Left lung (tissue), 10 donors: Measurements from ENCODE around the gene CHTF8. TPM values are rescaled to one million over a fixed set of nuclear protein-coding genes. Genes with fewer than 3 reads are reported as not detected.
A peak's percentile ranks its signal among the peaks of the same experiment; 100 is the strongest.

ENCODE experiments used
- ATAC-seq: fragments of 200-7000 bp; cut with Tn5 transposase; one replicate; pipeline ENCODE4 v1.9.1; 2020; ENCODE audit warnings: moderate library complexity
- DNase-seq, 4 donors: peaks; one replicate each; pipeline ENCODE4 v3.0.0-alpha.2; 2013 to 2020
- H3K27ac ChIP-seq, 2 donors: fragments of 200-600 bp; sonication (generic) in 1 of 2; one replicate each; pipeline versions ENCODE4 v1.5.0 to v1.8.0; 2020 to 2021
- H3K27me3 ChIP-seq, 2 donors: fragments of 200-600 bp; sonication (generic) in 1 of 2; one replicate each; pipeline versions ENCODE4 v1.5.0 to v1.8.0; 2020 to 2021
- H3K36me3 ChIP-seq, 2 donors: fragments of 200-600 bp; sonication (generic) in 1 of 2; one replicate each; pipeline versions ENCODE4 v1.5.0 to v1.8.0; 2020 to 2021
- H3K4me1 ChIP-seq, 2 donors: fragments of 200-600 bp; one replicate each; pipeline ENCODE4 v1.8.0; 2021
- H3K4me3 ChIP-seq, 2 donors: fragments of 200-600 bp; sonication (generic) in 1 of 2; one replicate each; pipeline versions ENCODE4 v1.5.0 to v1.8.0; 2020 to 2021; ENCODE audit warnings: mild to moderate bottlenecking in 1 of 2
- H3K9me3 ChIP-seq, 2 donors: fragments of 200-600 bp; sonication (generic) in 1 of 2; one replicate each; pipeline versions ENCODE4 v1.5.0 to v1.8.0; 2020 to 2021
- intact Hi-C, 2 donors: fragments of 100-400 bp; cut with DNase I; formaldehyde crosslinking; loops; one replicate each; pipeline versions ENCODE4 v1.11.2 to v1.14.2; 2022
- polyA plus RNA-seq, 6 donors: library from polyadenylated mRNA; unstranded; fragments of 120-200 nt; gene quantifications; one replicate each; pipeline ENCODE4 v1.2.1, GENCODE V29; 2013; ENCODE audit not compliant: insufficient read length in 6 of 6
- total RNA-seq, 2 donors: library from RNA; stranded (reverse); fragmentation: NEBNext Ultra II Directional; extraction: Animal tissue kit (Norgen Biotek cat#: 25700); gene quantifications; one replicate each; pipeline ENCODE4 v1.2.1, GENCODE V29; 2021
- TF ChIP-seq, protein P1 (sequence below), 2 donors: fragments of 200-600 bp; sonication (generic) in 1 of 2; IDR thresholded peaks; one replicate each; pipeline versions ENCODE4 v1.5.0 to v1.8.0; 2021; ENCODE audit warnings: antibody characterized with exemption in 2 of 2
- donor health status: DM: no; HTN: yes; CAD: no.
- donor health status: DM: no; HTN: no; CAD: no.

CHTF8 gene
- total and polyA plus RNA-seq, 8 donors, result 93.4 to 142 (median 124) TPM

DNA sequence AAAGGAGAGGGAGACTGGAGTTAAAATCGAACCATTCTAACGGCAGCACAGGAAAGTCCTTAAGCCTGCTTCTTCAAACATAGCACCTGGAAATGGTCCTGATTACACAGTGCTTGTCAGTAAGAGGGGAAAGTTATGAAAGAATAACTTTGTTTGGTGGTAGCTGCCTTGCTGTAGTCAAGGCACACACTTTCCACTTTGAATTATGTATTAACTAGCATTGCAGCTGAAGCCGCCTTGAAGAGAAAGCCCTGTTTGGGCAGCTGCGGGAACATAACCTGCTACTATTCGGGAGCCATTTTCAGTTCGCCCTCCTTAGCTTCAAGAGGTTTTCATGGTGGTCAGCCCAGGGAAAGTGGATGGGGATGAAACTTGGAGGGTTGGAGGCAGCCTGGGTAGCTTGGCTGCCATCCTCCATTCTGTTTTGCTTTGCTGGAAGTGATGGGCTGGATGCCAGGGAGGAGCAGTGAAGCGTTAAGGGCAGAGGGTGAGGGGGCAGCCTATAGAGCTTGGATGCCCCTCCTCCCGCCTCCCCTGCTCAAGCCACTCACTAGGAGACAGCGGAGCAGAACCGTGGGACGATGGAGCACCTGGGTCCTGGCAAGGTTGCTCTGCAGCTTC, 32.2 kb downstream of the CHTF8 start:
- TF ChIP-seq, protein P1, sequence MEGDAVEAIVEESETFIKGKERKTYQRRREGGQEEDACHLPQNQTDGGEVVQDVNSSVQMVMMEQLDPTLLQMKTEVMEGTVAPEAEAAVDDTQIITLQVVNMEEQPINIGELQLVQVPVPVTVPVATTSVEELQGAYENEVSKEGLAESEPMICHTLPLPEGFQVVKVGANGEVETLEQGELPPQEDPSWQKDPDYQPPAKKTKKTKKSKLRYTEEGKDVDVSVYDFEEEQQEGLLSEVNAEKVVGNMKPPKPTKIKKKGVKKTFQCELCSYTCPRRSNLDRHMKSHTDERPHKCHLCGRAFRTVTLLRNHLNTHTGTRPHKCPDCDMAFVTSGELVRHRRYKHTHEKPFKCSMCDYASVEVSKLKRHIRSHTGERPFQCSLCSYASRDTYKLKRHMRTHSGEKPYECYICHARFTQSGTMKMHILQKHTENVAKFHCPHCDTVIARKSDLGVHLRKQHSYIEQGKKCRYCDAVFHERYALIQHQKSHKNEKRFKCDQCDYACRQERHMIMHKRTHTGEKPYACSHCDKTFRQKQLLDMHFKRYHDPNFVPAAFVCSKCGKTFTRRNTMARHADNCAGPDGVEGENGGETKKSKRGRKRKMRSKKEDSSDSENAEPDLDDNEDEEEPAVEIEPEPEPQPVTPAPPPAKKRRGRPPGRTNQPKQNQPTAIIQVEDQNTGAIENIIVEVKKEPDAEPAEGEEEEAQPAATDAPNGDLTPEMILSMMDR (IDR thresholded peaks at IDR 0.05), result no peak
- H3K4me1 ChIP-seq, result peaks cover 0 to under 1% of the 10 kb centered on the region in 2 donors
- peak; percentile 74 for ATAC-seq
- DNase-seq, result peak in 1 of 4 donors; percentile 77
- intact Hi-C loops, result no loop called here
- H3K36me3 ChIP-seq, result no peaks in the 10 kb centered on the region
- no peaks in the 10 kb centered on the region for H3K9me3 ChIP-seq
- peaks cover 0 to 13% of the 10 kb centered on the region in 2 donors for H3K27me3 ChIP-seq
- peak overlapping the region; percentile 69 to 72 for H3K27ac ChIP-seq
- peak overlapping the region in 1 of 2 donors; percentile 4 for H3K4me3 ChIP-seq

DNA sequence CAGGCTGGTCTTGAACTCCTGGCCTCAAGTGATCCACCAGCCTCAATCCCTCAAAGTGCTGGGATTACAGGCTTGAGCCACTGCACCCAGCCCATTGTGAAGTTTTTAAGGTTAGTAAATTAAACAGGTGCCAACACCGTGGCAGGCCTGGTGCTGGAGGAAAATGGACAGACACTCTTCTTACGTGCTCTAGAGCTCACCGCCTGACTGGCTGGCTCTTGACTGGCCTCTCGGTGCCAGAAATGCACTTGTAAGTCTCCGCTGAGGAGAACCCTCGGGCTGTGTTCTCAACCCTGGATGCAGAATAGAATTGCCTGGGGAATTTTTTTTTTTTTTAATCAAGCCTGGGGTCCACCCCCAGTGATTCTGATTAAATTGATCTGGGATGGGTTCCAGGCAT, 37.2 kb downstream of the CHTF8 start:
- peak overlapping the region in 1 of 2 donors; percentile 58 for H3K27ac ChIP-seq

DNA sequence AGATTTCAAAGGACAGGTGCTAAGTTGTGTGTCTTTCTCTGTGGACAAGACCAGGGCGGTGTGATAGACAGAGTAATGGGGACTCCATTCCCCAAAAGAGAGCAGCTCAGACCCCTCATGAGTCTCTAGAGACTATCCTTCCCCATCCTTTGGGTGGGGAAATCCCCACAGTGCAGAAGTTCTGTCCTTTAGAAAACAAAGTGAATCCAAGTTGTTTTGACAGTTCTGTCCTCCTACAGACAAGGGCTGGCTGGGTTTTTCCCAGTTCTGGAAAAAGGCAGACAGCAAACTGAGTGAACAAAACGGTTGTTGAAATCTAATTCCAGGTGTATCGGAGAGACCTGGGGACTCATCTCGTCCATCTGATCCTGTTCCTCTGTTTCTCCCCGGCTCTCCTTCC, 37.9 kb downstream of the CHTF8 start:
- DNase-seq, result no peak
- H3K9me3 ChIP-seq, result no peaks in the 10 kb centered on the region
- H3K36me3 ChIP-seq, result no peaks in the 10 kb centered on the region
- intact Hi-C loops, result no loop called here
- peaks cover 0 to 9% of the 10 kb centered on the region in 2 donors for H3K4me1 ChIP-seq
- no peak overlapping the region for H3K4me3 ChIP-seq
- TF ChIP-seq, protein P1 (IDR thresholded peaks at IDR 0.05), result no peak
- ATAC-seq, result no peak
- peak overlapping the region in 1 of 2 donors; percentile 58 for H3K27ac ChIP-seq
- no peaks in the 10 kb centered on the region for H3K27me3 ChIP-seq

More for the DNA sequence above, 37.2 kb downstream of the CHTF8 start:
- TF ChIP-seq, protein P1 (IDR thresholded peaks at IDR 0.05), result no peak
- intact Hi-C loops, result no loop called here
- H3K27me3 ChIP-seq, result no peaks in the 10 kb centered on the region
- no peaks in the 10 kb centered on the region for H3K9me3 ChIP-seq
- ATAC-seq (peak; percentile 66), DNase-seq (peak in 1 of 4 donors; percentile 76)
- no peak overlapping the region for H3K4me3 ChIP-seq
- H3K36me3 ChIP-seq, result no peaks in the 10 kb centered on the region
- peaks cover 0 to 3% of the 10 kb centered on the region in 2 donors for H3K4me1 ChIP-seq

DNA sequence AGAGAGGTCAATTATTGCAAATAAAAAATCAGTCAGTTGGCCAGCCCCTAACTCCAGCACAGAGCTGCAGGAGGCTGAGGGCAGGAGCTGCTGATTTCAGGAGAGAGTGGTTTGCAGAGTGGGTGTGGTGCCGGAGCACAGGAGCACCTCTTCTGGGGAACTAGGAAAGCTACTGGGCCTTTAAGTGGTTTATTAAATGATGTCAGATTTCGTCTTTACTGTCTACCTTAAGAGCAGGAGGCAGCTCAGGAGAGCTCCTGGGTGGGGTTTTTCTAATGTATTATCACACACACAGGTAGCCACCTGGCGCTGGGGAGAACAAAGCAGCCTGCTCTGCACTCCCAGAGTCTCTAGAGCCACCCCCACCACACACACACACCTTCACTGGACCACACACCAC, 38.4 kb downstream of the CHTF8 start:
- H3K4me3 ChIP-seq, result no peak overlapping the region
- TF ChIP-seq, protein P1 (IDR thresholded peaks at IDR 0.05), result no peak
- intact Hi-C loops, result no loop called here
- ATAC-seq (peak; percentile 65), DNase-seq (peak in 1 of 4 donors; percentile 53)
- H3K9me3 ChIP-seq, result no peaks in the 10 kb centered on the region
- H3K27ac ChIP-seq, result peak overlapping the region in 1 of 2 donors; percentile 58
- H3K36me3 ChIP-seq, result no peaks in the 10 kb centered on the region
- peaks cover 0 to 14% of the 10 kb centered on the region in 2 donors for H3K4me1 ChIP-seq
- H3K27me3 ChIP-seq, result no peaks in the 10 kb centered on the region

DNA sequence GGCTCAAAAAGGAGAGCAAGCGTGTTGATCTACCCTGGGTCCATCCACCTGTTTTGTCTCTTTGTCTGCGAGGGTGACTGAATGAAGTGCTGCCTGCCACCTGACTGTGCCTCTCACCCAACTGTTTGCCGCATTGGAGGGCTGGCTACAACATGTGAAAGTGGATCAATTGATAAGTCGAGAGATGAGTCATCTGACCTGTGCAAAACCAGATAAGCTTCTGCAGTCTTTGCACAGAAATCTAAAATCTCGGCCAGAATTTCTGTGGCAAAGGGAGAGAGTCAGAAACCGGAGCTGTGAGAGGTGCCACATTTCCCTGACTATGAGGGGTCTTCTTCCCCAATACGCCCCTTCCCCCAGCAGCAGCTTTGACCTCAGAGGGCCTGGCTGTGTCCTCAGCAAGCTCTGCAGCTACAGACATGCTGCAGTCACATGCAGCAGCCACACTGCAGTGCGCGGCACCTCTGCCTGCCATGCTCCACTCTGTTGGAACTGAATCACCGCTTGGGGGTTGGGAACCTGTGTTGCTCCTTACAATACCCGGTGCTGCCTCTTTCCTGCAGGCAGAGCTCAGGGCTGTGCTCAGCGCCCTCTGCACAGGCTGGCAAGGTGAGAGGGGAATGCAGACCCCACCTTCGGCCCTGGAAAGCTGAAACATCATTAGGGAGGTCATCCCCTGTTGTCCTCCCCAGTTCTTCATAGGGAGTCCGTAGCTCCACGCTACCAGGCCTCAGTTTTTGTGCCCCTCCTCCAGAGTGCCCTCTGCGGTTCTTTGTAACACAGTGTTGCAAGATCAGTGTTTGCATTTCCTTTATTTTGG, 43.1 kb downstream of the CHTF8 start:
- Histone ChIP-seq H3K27ac (peak overlapping the region; percentile 9 to 56), H3K4me3 (no peak overlapping the region), H3K36me3 (peaks cover 0 to 12% of the 10 kb centered on the region in 2 donors), H3K4me1 (peaks cover 3 to 14% of the 10 kb centered on the region in 2 donors), H3K27me3 (no peaks in the 10 kb centered on the region), H3K9me3 (no peaks in the 10 kb centered on the region)
- DNase-seq, result peak in 1 of 4 donors; percentile 55
- intact Hi-C loops, result no loop called here
- peak; percentile 67 for ATAC-seq
- TF ChIP-seq, protein P1 (IDR thresholded peaks at IDR 0.05), result no peak
